Adrenal gland (tissue), 5 donors: ENCODE measurements around the gene B3GALT6.

Source experiments
- CTCF ChIP-seq, 6 experiments: fragments of 450-650 bp in 4 of 6; fragments of 200-600 bp in 2 of 6; sonication (generic) in 1 of 6; IDR thresholded peaks; 1 replicate in 5 of 6; 2 replicates in 1 of 6; pipeline versions ENCODE4 v1.5.1 to v1.8.0; 2016 to 2021; ENCODE audit warnings: antibody characterized with exemption in 6 of 6, mild to moderate bottlenecking in 2 of 6, moderate library complexity in 1 of 6
- POLR2A ChIP-seq, 2 donors: fragments of 450-650 bp; IDR thresholded peaks; one replicate each; pipeline ENCODE4 v1.6.1; 2017; ENCODE audit warnings: antibody characterized with exemption in 2 of 2, mild to moderate bottlenecking in 2 of 2, moderate library complexity in 1 of 2
- donor health status: DM: no; HTN: no; CAD: no.

DNA sequence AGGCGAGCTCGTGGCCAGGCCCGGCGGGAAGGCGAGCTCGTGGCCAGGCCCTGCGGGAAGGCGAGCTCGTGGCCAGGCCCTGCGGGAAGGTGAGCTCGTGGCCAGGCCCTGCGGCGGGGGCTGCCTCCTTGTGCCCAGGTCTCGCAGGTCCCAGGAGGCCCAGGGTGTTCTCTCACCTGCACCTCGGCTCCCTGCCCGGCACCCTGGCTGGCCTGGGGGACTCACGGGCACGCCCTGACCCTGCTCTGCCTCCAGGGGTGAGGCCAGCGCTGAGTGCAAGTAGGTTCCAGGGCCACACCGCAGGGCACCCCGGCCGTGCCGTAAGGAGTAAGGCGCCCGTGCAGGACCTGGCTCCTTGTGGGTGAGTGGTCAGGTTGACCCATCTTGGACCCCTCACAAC is 4.7 kb upstream of the B3GALT6 start:
- TF ChIP-seq POLR2A (IDR thresholded peaks at IDR 0.05) (no peak), CTCF (IDR thresholded peaks at IDR 0.05) (no peak)
